GM18508 (cell line): ENCODE measurements around the gene KIF1B.
"Not testable (repeated sequence)": the region's sequence is repeated elsewhere in the genome, so short reads cannot be mapped to it uniquely, and the experiment has no call there.

Experiments
- ATAC-seq: cut with Tn5 transposase; IDR thresholded peaks from one replicate; pipeline ENCODE4 v1.9.1; 2021; ENCODE audit warnings: moderate number of reproducible peaks; ENCODE audit not compliant: insufficient read depth, unreplicated experiment

The KIF1B gene

DNA sequence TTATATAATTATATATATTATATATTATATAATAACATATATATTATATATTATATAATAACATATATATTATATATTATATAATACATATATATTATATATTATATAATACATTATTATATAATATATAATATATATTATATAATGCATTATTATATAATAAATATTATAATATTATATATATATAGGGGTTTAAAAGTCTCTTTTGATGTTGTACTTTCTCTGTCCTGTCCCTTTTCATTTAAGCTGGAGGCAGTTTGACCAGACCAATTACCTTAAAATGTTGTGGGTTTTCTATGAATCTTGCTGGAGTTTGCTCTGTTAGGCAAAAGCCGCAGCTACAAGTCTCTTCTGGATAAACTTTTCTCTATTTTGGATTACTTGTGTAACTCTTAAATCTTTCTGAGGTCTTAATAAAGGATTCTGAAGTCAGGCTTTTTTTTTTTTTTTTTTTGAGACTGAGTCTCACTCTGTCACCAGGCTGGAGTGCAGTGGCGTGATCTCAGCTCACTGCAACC, 22.2 kb upstream of the KIF1B start:
- no peak for ATAC-seq

DNA sequence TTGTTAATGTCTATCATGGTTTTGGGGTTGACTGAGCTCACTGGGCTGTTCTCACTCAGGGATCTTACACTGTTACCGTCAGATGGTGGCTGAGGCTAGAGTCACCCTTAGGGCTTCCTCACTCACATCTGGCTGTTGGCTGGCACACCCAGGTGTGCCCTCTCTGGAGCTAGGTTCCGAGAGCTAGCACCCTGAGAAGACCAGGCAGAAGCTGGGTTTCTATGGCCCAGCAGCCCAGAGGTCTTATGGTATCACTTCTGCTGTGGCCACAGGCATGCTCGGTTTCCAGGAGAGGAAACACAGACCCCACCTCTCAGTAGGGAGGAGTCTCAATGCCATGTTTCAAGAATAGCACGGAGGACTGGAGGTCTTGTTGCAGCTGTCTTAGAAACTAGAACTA, 20.7 kb upstream of the KIF1B start:
- ATAC-seq, result no peak

DNA sequence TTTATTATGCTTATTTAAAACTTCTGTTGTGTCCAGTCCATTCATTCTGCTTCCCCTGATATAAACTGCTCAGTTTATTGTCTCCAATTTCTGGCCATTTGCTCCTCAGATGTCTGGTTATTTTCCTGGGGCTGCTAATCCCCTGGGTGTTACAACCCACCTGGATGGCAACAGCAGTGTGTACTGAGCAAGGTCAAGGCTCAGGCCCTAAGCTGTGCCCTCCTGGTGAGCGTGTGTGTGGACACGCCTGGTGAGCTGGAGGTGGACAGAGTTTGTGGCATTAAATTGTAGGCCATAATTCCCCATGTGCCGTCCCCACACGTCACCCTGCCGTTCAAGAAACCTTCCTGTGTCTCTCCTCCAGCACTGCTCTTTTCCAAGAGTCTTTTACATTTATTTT, 18.1 kb upstream of the KIF1B start:
- no peak for ATAC-seq

DNA sequence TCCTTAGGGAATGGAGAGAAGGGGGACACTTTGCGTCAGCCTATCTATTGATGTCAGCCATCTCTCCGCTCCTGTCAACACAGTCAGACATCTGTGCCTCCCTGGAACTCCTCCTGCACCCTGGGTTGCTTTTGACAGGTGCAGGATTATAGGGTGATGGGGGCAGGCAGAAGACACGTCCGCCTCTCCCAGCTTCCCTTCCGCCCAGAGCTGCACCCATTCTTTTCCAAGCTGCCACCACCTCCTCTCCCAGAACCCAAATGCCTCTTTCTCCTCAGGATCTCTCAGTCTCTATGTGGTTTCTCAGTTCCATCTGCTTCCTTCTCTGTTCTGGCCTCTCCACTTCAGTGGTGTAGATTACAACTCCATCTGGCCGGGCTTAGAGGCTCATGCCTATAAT, 17.1 kb upstream of the KIF1B start:
- ATAC-seq, result no peak

DNA sequence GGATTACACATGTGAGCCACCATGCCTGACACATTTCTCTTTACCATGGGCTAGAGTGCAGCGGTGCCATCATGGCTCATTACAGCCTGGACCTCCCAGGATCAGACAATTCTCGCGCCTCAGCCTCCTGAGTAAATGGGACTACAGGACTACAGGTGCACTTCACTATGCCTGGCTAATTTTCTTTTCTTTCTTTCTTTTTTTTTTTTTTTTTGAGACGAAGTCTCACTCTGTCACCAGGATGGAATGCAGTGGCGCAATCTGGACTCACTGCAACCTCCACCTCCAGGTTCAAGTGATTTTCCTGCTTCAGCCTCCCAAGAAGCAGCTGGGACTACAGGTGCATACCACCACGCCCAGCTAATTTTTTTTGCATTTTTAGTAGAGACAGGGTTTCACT, 14.8 kb upstream of the KIF1B start:
- ATAC-seq, result no peak

DNA sequence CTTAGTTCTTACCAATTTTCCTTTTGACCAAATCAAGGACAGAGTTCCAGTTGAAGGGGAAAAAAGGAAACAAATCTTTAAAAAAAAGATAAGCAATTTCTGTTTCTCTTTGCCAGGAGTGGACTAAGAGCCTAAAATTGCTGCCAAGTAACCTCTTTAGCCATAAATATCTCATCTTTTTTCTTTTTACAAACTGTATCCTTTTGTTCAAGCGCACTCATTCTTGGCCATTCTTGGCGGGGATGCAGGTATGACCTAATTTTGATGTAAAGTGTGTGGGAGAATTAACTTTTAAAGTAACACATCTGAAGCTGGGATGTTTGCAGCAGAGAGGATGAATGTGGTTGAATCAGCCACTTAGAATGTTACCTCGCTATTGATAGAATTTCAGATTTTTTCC, 13.4 kb upstream of the KIF1B start:
- no peak for ATAC-seq

DNA sequence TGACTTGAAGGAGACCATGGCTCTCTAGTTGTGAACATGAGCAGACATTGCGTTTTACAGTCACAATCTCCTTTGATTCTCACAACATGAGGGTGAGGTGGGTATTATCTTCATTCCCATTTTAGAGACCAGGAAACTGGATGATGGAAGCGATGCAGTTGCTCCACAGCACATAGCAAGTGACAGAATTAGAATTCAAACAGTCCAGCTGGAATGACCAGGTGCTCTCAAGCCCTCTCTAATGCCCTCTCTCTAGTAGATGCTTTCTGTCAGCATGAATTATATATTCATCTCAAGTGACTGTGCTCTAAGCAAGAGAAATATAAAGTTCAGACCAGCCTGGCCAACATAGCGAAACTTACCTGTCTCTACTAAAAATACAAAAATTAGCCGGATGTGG, 9.8 kb upstream of the KIF1B start:
- no peak for ATAC-seq

DNA sequence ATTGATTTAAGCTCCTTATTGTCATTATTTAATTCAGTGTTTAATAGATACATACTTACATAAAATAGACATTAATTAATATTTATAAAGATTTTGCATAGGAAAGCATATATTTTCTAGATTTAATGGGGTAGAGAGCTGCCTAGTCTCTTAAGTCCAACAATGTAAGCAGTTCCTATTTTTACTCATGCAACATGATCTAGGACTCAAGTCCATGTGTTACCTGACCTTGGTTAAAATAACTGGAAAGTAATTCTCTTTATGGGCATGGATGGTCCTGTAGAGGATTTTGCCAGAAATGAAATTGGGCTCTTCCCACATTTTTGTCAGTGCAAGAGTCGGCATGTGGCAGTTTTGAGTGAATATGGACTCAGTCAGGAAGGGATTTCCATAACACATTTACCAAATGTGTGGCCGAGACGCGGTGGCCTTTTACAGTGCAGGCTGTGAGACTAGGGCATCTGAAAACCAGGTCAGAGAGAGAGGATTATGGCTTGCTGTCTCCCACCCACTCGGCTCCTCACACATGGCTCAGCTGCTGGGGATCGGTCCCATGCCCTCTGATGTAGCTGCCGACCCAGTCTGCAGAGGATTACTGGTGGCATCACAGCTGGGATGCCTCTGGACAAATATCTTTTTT, 6.2 kb upstream of the KIF1B start:
- ATAC-seq, result no peak

DNA sequence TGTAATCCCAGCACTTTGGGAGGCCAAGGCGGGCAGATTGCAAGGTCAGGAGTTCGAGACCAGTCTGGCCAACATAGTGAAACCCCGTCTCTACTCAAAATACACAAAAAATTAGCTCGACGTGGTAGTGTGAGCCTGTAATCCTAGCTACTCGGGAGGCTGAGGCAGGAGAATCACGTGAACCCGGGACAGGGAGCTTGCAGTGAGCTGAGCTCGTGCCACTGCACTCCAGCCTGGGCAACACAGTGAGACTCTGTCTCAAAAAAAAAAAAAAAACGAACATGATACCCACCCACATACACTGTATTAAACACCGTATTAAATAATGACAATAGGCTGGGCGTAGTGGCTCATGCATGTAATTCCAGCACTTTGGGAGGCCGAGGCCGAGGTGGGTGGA, 5.2 kb upstream of the KIF1B start:
- not testable (repeated sequence) for ATAC-seq

DNA sequence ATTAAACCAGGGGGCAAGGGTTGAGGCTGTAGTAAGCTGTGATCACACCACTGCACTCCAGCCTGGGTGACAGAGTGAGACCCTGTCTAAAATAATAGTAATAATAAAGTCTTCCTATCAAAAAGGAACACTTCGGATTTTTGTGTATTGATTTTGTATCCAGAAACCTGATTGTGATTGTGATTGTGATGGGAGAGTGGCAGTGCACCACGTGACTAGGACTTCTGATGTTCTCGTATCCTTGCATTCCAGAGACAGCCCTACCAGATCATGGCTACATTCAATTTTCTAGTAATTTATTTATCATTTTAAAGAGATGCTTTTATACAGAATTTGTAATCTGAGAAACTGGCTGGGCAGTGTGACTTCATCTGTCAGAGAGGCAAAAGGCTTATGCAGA, 2.6 kb upstream of the KIF1B start:
- no peak for ATAC-seq

DNA sequence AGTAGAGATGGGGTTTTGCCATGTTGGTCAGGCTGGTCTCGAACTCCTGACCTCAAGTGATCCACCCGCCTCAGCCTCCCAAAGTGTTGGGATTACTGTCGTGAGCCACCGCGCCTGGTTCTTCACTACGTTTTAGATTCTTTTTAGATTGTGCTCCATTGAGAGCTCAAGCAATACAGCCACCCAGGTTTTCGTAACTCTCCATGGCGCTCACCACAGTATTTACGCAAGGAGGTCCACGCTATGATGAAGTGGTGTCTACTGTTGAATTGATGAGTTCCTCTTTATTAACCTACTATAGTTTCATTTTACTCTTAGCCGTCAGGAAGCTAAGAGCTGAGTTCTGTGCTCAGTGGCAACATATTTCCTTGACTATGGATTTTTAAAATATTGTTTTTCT, 1.8 kb upstream of the KIF1B start:
- ATAC-seq, result no peak

DNA sequence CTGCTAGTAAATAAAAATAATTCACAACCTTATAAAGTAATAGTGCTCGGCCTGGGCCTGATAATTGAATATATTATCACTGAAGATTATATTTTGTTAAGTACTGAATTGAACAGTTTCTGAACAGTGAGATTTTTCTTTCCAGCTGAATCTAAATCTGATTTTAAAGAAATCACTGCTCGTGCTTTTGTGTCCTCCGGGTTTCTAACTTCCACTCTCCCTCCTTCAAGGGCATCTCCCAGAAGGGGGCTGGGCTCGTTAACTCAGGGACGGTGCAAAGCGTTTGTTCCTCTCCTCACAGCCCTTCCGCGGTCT, 823 bp upstream of the KIF1B start:
- no peak for ATAC-seq

DNA sequence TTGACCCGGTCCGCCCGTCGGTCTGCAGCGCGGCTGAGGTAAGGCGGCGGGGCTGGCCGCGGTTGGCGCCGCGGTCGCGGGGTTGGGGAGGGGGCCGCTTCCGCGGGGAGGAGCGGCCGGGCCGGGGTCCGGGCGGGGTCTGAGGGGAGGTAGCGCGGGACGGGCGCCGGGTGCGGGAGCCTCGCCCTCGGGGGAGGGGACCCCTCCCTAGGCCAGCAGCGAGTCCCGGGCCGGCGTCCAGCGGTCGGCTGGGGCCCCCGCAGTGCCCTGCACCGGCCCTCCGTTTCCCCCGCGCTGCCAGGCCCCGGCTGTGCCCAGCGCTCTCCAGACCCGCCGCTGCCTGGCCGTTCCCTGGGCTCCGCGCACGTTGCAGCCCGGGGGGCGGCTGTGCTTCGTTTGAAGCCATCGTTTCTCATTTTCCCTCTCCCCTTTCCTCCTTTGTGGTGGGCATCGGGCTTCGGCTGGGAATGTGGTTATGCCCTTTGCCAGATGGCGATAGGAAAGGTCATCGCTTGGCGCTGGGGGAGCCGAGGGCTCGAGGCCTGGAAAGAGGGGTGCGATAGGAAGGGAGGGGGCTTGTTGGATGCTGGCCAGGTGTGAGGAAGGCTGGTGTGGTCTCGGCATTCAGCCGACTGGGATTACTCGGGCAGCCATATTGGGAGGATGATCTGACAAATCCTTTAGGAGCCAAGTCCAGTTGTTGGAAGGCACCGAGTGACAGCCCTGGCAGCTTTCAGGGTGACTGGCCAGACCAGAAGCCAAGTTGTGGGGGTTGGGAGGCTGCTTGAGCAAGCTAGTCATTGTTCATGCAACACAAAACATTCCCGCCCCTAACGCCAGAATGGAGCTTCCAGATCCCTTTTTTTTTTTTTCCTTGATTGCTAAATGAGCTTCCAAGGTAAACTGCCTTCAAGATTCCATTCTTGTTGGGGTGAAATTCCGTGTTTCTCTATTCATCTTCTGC, 753 bp downstream of the KIF1B start:
- no peak for ATAC-seq

DNA sequence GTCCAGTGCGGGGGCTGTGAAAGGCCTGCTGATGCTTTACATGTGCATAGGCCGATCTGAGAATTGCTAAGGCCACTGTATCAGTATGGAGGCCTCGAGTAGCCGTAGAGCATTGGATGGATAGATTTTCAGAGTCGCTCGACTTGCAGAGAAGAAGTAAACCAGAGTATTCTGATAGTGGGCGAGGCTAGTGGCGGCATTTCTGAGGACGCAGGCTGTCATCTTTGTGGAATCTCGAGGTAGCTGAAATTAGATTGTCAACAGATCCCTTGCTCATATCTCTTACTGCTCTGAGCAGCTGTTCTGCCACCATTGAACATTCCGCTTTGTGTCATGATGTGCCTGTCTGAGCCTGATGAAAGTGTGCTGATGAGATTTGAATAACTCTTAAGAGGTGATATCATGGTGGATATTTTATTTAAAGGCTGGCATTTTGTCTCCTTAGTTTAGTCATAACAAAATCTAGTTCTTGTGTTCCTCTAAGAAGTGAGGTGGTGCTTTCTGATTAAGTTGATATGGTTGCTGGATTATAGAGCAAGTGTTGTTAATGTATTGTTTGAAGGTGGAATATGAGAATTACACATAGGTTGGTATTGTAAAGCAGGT, 1.5 kb downstream of the KIF1B start:
- no peak for ATAC-seq

DNA sequence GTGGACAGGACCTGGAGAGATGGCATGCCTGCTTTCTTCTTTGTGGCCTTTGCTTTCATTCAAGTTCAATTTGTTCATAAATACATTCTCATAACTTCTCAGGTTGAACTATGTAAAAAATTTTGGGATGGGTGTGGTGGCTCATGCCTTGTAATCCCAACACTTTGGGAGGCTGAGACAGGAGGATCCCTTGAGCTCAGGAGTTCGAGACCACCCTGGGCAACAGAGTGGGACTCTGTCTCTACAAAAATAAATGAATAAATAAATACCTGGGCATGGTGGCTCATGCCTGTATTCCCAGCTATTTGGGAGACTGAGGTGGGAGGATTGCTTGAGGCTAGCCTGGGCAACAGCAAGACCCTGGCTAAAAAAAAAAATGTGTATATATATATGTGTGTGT, 2.1 kb downstream of the KIF1B start:
- no peak for ATAC-seq

DNA sequence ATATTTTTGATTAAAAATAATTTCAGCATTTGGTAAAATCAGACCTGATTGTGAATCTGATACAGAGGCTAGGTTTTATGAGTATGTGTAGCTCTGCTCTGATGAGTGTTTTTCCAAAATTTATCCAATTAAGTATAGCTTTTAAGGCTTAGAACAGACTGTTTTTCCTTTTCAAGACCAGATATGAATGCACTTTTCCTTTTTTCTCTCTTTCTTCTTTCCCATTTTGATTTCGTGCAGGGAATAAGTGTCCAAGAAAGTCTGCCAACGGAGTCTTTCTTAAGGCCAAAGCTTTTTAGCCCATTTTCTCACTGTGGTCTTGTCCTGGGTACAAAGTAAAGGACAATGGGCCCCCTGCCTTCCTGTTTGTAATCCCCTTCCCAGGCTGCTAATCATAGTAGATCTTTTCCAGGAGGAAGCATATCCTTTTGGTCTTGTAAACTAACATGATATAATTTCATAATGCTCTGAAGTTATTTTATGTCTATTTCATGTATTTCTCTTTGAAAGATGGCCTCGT, 2.9 kb downstream of the KIF1B start:
- no peak for ATAC-seq

DNA sequence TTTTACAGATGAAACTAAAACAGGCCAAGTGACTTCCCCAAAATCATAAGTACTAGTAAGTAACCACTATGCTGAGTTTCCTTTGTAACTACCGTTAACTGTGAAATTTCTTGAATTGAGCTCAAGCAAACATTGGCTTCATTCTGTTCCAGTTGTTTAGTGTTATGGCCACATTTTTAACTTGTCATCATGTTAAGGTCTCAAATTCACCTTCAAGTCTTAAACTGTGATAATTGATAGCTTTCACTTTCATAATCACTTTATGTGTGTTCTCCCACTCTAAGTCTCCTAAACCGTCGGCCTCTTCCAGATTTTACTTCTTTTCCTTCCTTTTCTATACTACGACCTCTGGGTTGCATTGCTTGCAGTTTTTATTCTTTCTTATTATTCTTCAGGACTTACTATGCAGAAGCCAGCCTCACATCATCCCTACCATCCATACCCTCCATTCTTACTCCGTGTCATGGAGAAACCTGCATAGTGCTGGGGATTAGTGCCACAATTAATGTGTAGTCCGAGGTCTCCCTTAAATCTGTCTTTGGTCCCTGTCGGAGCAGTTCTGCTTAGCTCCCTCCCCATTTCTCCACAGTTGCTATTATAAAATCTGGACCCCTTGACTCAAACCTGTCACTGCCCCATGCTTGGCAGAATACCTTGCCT, 5.8 kb downstream of the KIF1B start:
- ATAC-seq, result no peak

DNA sequence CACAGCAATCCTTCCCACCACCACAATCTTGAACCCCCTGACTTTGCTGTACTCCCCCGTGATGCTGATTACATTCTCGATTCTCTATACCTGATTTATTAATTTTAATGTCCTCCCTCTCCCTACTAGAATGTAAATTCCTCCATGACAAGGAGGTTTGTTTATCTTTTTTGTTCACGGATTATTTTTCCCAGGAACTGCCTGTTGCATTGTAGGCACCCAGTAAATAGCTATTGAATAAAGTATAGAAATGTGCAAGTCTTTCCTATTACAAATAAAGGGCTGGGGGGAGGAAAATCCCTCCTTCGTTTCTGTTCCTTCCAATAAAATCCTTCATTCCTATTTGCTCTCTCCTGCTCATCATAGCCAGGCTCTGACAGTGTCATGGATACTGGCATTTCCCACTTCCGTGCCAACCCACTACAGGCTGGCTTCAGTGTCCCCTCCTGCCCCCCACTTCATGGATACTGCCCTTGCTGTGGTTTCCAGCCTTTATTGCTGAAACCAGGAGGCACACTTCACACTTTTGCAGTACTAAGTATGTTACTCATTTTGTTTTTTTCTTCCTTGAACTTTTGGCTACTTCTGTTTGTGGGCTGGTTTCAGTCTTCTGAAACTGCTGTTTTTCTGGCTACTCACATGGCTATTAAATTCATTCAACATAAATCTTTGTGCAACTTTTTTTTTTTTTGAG, 7.5 kb downstream of the KIF1B start:
- no peak for ATAC-seq

DNA sequence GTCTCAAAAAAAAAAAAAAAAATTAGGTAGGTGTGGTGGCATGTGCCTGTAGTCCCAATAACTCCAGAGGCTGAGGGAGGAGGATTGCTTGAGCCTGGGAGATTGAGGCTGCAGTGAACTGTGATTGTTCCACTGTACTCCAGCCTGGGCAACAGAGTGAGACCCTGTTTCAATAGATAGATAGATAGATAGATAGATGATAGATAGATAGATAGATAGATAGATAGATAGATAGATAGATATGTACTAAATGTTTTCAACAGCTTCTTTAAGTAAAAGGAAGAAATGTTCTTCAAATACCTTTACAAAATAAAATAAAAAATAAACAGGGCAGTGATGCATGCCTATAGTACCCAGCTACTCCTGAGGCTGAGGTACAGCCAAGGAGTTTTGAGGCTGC, 9.8 kb downstream of the KIF1B start:
- no peak for ATAC-seq

DNA sequence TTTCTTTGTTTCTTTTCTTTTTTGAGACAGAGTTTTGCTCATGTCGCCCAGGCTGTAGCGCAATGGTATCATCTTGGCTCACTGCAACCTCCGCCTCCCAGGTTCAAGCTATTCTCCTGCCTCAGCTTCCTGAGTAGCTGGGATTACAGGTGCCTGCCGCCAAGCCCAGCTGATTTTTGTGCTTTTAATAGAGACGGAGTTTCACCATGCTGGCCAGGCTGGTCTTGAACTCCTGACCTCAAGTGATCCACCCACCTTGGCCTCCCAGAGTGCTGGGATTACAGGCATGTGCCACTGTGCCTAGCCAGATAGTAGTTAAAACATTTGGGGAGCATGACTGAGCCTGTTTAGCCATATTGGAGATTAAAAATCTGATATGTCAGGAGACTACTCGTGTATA, 10.3 kb downstream of the KIF1B start:
- ATAC-seq, result not testable (repeated sequence)
